GM10847 (cell line): ENCODE results near the gene UQCRQ.

ENCODE experiments used
- POLR2A ChIP-seq: IDR thresholded peaks from 2 replicates; pipeline ENCODE4 v1.6.1; 2011; ENCODE audit not compliant: insufficient read length; ENCODE audit errors: extremely low read depth

Gene UQCRQ

GRCh38 chr5:132829742-132830435, 36.6 kb upstream of the UQCRQ start:
- TF ChIP-seq POLR2A, result no peak

DNA sequence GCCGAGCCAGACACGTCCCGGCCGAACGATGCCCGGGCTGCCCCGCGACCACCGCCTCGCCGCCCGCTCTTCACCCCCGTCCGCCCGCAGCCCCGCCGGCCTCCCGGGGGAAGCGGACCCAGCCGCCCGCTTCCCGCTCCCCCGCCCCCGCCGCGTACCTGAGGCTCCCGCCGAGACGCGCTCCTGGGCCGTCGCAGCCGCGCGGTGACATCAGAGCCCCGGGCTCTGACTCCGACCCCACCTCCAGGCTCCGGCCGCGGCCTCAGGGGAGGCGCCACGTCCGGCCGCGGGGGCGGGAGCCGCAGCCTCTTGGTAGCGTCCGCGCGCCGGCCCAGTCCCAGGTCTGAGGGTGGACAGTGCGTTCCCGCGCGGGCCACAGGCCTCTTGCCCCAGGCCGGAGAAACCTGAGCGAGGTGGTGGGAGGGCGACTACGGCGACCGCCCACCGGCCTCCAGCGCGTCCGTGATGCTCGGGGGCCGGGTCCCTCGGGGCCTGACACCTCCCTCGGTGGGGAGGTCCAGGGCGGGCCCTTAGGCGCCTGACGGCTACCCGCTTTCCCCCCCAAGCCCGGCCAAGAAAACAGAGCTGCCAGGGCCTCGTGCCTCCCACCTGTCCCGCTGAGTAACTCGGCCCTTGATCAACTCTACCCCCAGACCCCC, 35.9 kb upstream of the UQCRQ start, which contains the start of gene SHROOM1:
SHROOM1 (minus strand) TSS at position 212 of the 659 bp plus-strand sequence. CDS start 4,507 bp downstream, outside the sequence.
- peak; percentile 27 for TF ChIP-seq POLR2A

DNA sequence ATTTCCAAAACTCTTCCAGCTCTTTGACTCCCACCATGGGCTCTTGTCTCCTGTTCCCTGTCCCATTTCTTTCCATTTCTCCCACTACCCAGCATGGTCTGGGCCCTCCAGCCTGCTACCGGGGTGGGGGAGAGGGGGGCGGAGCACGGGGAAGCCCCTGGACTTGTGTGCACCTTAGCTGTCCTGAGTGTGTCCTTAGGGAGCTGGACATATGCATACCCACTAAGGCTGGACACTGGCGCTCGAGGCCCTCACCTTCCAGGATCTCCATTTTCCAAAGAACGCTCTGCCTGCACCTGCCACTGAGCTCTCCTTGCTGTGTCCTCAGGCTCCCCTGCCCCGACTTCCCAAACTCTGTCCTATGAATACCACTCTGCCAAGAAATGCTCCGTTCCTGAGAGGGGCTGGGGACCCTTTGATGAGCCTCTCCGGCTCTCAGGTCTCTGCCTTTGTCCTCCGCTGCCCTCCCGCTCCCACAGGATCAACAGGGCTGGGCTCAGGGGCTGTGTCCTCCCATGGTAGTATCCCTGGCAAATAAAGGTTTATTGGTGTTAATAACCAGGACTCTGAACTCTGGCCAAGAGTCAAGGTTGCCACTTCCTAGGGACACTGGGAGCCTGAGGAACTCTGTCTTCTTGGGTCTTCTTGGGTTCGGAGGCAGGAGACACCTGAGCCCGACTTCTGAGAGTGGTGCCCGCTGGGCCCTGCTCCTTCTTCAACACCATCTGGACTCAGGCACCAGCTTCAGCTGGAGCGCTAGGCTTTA, 35.2 kb upstream of the UQCRQ start:
- TF ChIP-seq POLR2A, result no peak

- TF ChIP-seq POLR2A, result no peak
Measured at GRCh38 chr5:132832612-132833011, 33.8 kb upstream of the UQCRQ start.

DNA sequence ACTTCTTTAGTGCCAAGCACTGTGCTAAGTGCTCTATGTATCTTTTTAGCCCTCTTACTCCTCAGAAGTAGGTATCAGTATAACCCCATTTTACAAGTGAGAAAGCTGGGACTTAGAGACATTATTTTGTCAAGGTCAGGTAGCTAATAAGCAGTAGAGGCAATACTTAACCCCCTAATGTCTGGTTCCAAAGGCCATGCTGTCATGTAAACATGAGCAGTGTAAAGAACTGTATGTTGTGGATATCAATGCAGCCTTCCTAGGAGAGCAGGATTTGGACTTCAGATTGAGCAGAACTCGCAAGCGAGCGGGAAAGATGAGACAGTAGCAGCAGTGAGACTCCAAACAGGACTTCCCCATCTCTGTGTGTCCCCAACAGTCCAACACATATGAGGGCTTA, 32.4 kb upstream of the UQCRQ start:
- TF ChIP-seq POLR2A, result no peak

DNA sequence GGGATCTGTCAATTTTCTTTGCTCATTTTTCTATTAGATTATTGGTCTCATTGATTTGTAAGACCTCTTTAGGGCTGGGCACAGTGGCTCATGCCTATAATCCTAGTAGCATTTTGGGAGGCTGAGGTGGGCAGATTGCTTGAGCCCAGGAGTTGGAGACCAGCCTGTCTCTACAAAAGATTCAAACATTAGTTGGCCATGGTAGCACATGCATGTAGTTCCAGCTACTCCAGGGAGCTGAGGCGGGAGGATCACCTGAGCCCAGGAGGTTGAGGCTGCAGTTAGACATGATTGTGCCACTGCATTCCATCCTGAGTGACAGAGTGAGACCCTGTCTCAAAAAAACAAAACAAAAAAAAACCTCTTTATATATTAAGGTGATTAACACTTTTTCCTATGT, 29.6 kb upstream of the UQCRQ start:
- TF ChIP-seq POLR2A, result no peak

- TF ChIP-seq POLR2A, result no peak
Measured at GRCh38 chr5:132837868-132838267, 28.6 kb upstream of the UQCRQ start.

DNA sequence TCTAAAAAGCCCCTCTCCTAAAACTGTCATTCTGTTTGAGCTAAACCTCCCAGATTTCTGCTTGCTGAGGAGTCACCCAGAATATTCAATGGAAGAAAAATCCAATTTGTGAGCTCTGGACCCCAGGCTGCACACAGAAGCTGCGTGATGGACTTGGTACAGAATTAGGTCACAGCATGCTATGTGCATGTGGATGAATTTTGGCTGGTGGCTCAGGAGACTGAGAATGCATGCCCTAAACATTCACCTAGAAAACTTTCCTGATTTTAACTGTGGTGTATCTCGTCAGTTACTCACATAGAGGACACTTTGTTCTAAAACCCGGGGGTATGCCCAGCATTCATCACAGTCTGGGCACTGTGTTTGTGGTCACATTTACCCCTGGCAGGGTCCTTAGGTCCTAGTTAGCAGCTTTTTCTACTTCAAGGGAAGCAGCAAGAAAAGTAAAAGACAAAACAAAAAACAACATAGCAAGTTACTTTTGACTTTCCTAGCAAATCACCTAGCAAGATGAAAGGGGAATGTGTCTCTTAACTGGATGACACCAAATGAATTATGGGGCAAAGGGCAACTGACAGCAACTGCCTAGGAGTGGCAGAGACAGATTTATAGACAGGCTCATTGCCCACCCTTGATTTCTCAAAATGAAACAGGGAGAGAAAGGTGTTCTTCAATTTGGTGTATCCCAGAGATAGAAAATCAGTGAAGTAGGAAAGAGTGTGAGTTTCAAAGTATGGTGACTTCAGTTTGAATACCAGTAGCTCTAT, 27.7 kb upstream of the UQCRQ start:
- no peak for TF ChIP-seq POLR2A

DNA sequence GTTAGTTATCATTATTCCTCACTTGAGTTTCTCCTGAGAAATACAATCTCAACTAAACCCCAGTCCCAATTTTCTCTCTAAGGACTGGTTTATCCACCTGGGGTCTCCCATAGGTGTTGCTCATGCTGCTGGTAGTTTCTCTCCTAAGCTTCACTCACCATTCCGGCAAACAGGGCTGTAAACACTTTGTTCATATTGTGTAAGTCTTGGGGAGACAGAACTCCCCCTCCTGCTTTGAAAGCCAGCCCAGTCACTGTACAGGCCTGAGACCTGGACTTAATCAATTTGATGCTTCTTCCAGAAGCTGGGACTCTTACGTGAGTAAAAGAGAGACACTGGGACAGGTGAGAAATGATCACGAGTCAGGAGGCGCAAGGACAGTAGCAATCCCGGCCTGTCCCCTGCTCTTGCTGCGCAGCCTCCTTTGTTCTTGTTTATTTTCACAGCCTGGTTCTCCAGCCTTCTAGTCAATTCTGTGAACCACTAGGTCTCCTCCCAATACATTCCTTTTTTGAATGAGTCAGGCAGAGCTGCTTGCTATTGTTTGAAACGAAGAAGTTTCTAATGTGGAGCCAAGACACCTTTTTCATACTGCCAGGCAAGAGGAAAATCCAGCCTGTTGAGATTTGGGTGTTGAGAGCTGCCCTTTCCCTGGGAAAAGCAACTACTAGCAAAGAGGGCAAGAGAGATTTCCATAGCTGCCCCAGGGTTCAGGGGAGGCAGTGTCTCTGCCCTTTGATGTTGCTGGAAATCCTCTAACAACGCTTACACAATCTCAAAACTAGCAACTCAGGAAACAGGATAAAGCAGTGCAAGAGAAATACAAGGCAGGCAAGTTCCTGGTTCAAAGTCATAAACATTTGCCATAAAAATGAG, 26.8 kb upstream of the UQCRQ start:
- no peak for TF ChIP-seq POLR2A

DNA sequence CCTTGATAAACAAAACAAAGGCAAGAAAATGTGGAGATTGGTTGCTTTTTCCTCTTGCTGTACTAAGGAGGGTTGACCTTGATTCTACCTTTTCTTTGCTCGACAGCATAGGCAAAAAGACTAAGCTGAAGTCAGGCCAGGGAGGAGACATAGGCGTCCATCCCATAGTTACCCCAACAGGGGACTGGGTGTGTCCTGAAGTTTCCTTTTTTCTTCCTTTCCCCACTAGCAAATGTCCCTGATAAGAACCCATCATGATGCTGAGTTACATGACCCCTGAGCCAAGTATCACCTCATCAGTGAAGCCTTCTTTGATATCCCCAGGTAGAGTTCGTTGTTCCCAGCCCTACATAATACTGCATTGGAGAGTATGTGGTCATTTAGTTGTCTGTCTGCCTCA, 26.1 kb upstream of the UQCRQ start:
- TF ChIP-seq POLR2A, result no peak

GRCh38 chr5:132840896-132841295, 25.5 kb upstream of the UQCRQ start:
- TF ChIP-seq POLR2A, result no peak

DNA sequence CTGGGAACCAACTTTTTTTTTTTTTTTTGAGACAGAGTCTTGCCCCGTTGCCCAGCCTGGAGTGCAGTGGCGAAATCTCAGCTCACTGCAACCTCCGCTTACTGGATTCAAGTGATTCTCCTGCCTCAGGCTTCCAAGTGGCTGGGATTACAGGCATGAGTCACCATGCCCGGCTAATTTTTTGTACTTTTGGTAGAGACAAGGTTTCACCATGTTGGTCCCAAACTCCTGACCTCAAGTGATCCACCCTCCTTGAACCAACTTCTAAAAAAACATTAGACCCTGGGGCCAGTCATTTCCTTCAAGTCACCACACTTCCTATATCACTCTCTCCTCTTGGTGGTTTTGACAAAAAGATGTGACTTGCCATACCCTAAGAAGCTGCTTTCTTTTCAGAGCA, 25.1 kb upstream of the UQCRQ start:
- no peak for TF ChIP-seq POLR2A

DNA sequence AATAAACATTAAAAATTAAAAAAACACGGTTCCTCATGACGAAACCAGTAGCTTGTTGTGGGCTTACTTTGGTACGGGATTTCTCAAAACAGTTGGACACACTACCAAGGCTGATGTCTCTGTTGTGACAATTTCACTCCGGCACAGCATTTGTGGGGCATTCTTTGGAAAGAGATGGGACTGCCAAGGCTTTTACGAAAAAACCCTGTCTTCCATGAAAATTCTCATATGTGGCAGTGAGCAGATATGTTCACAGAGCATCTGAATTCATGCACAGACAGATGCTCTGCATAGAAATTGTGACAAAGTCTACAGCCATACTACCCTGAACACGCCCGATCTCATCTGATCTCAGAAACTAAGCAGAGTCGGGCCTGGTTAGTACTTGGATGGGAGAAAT, 18.2 kb upstream of the UQCRQ start:
- no peak for TF ChIP-seq POLR2A

DNA sequence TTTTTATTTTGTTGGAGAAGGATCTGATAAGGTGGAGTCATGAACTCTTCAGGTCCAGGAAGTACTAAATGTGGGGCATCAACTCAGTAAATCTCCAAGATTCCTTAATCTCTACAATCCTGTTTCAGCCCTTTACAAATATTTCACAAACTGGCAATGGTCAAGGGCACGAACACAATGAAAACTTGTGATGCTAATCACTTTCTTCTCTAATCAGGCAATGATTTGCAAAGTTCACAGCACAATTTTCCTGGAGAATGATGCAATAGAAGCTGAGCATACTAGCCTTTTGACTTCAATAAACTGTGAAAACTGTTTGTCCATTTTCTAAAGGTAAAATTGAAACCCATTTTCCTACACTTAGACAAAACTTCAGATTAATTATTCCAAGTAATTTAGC, 17.1 kb upstream of the UQCRQ start:
- TF ChIP-seq POLR2A, result no peak

GRCh38 chr5:132850066-132850465, 16.4 kb upstream of the UQCRQ start:
- no peak for TF ChIP-seq POLR2A

DNA sequence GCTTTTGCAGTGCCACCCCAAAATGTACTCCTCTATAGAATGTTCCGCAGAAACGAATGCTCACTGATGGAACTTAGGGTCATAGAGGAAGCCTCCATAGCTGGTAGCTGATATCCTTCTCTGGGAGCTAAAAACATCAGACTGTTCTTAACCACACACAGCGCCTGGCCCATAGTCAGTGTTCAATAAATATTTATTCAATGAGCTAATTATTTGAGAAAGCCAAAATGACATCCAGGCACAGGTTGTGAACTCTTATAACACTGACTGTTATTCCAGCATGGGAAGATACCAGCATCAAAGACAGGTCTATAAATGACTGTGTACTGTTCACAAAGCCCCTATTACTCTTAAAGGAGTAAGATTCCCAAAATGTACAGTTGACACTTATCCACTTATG, 13.1 kb upstream of the UQCRQ start:
- no peak for TF ChIP-seq POLR2A
